GM12864 (cell line): ENCODE measurements around the gene NAA10.

ENCODE experiments used
- DNase-seq: peaks from one replicate; pipeline ENCODE4 v3.0.0-alpha.2; 2011; ENCODE audit warnings: low read depth
- H3K4me3 ChIP-seq: 2 replicates; pipeline ENCODE4 v1.5.1; 2011; ENCODE audit warnings: mild to moderate bottlenecking, low read depth, low read length, control low read depth
- TF ChIP-seq, protein P1 (sequence below): IDR thresholded peaks from 2 replicates; pipeline ENCODE4 v1.5.1; 2011; ENCODE audit warnings: low read depth, mild to moderate bottlenecking, moderate library complexity, low read length, control low read depth, inconsistent platforms; ENCODE audit errors: missing control alignments

NAA10 gene

DNA sequence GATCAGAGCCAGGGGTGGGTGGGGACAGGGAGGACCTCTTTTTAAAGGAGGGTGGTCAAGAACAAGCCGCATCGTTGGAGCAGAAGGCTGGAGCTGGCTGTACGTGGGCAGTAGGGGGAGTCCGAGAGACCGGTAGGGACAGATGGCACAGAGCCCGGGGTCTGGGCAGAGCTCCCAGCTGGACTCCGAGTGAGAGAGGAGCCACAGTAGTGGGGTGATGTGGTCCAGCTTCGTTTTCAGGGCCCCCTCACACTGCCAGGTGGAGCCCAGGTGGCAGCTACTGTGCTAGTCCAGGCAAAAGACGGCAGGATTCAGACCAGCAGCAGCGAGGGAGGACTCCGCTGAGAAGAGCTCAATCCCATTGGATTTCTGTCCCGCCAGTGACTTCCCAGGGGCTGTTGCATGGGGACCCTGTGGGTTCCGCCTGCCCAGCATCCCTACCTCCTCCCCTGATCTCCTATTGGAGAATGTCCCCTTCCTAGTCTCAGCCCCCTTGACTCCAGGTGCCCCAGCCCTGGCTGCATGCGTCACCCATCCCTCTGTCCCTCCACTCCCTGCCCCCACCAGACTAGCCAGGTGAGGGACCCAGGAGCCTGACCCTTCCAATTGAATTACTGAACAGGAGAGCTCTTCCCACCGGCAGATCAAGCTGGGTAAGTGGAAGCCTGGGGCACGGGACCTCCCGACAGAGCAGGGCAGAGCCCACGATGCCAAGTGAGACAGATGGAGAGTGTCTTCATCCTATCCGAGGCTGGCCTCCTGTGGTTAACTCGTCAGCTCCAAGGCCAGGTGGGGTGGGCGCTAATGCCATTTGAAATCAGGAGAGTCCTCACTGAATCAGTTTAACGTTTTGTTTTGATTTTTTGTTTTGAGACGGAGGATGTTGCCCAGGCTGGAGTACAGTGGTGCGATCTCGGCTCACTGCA, 11.6 kb downstream of the NAA10 start:
- H3K4me3 ChIP-seq: no peak overlapping the region
- TF ChIP-seq, protein P1, sequence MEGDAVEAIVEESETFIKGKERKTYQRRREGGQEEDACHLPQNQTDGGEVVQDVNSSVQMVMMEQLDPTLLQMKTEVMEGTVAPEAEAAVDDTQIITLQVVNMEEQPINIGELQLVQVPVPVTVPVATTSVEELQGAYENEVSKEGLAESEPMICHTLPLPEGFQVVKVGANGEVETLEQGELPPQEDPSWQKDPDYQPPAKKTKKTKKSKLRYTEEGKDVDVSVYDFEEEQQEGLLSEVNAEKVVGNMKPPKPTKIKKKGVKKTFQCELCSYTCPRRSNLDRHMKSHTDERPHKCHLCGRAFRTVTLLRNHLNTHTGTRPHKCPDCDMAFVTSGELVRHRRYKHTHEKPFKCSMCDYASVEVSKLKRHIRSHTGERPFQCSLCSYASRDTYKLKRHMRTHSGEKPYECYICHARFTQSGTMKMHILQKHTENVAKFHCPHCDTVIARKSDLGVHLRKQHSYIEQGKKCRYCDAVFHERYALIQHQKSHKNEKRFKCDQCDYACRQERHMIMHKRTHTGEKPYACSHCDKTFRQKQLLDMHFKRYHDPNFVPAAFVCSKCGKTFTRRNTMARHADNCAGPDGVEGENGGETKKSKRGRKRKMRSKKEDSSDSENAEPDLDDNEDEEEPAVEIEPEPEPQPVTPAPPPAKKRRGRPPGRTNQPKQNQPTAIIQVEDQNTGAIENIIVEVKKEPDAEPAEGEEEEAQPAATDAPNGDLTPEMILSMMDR: no peak
- DNase-seq: no peak

- no peak overlapping the region for H3K4me3 ChIP-seq
- TF ChIP-seq, protein P1: no peak
- DNase-seq: no peak
Observed at GRCh38 chrX:153921511-153922446, 13.1 kb downstream of the NAA10 start.

DNA sequence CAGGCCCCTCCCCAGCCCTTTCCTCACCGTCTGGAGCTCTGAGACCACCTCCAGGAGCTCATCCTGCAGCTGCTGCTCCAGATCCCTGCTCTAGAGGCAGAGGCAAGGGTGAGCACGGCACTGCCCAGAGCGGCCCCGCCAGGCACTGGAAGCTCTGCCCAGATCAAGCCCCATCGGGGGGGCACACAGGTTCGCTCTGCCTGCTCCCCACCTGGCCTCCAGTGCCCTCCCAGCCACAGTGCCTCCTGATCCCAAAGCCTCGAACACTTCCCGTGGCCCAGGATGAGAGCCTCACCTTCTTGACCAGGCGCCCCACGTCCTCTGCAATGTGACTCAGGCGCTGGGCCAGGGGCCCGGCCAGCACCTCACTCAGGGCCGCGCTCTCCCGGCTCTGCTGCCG, 13.8 kb downstream of the NAA10 start:
- no peak overlapping the region for H3K4me3 ChIP-seq
- DNase-seq: no peak
- TF ChIP-seq, protein P1: no peak

- DNase-seq: no peak
- no peak overlapping the region for H3K4me3 ChIP-seq
- TF ChIP-seq, protein P1: no peak
Observed at GRCh38 chrX:153920546-153920945, 14.3 kb downstream of the NAA10 start.

DNA sequence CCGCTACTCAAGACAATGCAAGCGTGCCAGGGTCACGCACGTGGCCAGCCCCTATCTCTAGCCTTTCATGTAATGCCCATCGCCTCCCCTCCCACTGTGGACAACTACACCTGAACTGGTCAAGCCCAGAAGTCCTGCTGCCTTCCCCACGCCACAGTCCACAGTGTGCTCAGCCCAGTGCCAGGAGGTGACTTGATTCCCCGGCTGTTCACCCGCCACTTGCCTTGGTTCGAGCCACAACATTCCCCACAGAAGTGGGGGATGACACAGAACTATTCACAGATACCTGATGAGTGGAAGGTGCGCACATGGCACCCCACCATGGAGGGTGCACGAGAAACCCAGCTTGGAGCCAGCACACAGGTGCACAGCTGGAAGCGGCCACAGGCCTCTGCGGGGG, 15.6 kb downstream of the NAA10 start:
- TF ChIP-seq, protein P1: no peak
- DNase-seq: no peak
- H3K4me3 ChIP-seq: no peak overlapping the region

- DNase-seq: no peak
- H3K4me3 ChIP-seq: no peak overlapping the region
- TF ChIP-seq, protein P1: no peak
Observed at GRCh38 chrX:153917869-153918268, 17.0 kb downstream of the NAA10 start.
